ENCODE results near the gene SORCS2.

DNA sequence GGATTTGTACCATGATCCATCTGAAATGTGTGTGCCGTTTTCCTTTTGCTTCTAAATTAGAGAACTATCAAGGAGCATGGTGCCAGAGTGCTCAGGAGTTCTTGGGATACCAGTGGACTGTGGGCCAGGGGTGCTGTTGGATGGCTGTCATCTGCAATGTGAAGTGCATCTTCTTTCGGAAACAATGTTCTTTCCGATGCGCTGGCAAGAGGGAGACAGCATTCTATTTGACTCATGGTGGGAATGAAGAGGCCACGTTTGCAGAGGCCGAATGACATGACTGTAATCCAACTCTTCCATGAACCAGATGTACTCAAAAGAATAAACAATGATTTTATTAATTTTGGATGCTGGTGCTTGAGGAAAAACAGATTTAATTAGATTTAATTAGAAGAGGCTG lies 45.5 kb downstream of the SORCS2 start:
- TF ChIP-seq CTCF (IDR thresholded peaks at IDR 0.05), result no peak
- TF ChIP-seq EZH2 (IDR thresholded peaks at IDR 0.05), result no peak

Measured in neural progenitor cell (in vitro differentiated cells).